ENCODE data around the gene CAMKMT.

GRCh38 chr2:44689516-44689915, 327.8 kb downstream of the CAMKMT start:
- TF ChIP-seq, protein P1, sequence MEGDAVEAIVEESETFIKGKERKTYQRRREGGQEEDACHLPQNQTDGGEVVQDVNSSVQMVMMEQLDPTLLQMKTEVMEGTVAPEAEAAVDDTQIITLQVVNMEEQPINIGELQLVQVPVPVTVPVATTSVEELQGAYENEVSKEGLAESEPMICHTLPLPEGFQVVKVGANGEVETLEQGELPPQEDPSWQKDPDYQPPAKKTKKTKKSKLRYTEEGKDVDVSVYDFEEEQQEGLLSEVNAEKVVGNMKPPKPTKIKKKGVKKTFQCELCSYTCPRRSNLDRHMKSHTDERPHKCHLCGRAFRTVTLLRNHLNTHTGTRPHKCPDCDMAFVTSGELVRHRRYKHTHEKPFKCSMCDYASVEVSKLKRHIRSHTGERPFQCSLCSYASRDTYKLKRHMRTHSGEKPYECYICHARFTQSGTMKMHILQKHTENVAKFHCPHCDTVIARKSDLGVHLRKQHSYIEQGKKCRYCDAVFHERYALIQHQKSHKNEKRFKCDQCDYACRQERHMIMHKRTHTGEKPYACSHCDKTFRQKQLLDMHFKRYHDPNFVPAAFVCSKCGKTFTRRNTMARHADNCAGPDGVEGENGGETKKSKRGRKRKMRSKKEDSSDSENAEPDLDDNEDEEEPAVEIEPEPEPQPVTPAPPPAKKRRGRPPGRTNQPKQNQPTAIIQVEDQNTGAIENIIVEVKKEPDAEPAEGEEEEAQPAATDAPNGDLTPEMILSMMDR (IDR thresholded peaks at IDR 0.05): no peak
- TF ChIP-seq POLR2A (IDR thresholded peaks at IDR 0.05) (no peak), POLR2AphosphoS5 (IDR thresholded peaks at IDR 0.05) (no peak), EP300 (IDR thresholded peaks at IDR 0.05) (no peak)
